ENCODE results near the gene KIF6.

DNA sequence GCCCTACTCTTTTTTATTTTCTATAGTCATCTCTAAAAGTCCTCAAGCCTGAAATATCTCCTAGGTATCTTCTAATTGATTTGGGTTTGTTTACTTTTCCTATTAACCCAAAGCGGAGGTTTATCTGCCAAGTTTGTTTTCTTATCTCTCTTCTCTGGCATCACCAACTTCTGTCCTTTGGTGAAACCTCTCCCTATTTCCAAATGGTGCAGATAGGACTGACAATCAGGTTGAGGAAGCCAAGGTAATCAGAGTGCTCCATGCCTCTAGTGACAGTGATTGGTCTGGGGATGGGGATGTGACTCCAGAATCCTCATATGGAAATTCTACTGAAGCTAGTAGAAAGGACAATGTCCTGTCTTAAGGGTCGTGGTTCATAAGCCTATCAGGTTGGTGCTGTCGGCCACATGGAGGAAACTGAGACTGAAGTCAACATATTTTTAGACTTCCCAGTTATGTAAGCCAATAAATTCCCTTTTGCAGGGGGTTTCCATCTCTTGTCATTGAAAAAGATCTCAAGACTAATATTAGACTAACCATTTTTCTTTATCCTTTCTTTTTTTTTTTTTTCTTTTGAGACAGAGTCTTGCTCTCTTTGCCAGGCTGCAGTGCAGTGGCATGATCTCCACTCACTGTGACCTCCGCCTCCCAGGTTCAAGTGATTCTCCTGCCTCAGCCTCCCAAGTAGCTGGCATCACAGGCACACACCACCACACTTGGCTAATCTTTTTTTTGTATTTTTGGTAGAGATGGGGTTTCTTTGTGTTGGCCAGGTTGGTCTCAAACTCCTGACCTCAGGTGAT is 28.0 kb downstream of the KIF6 start:
- TF ChIP-seq CTBP1 (IDR thresholded peaks at IDR 0.05; ENCODE audit: borderline replicate concordance) (no peak), BHLHE40 (IDR thresholded peaks at IDR 0.05; ENCODE audit: borderline replicate concordance) (no peak), FOXM1 (IDR thresholded peaks at IDR 0.05; ENCODE audit: borderline replicate concordance) (no peak), ELF4 (IDR thresholded peaks at IDR 0.05) (no peak), TARDBP (IDR thresholded peaks at IDR 0.05) (no peak), SP1 (IDR thresholded peaks at IDR 0.05) (no peak), HDGF (IDR thresholded peaks at IDR 0.05; ENCODE audit: borderline replicate concordance) (no peak), FOXK2 (IDR thresholded peaks at IDR 0.05) (no peak)
